GM23338 (cell line): ENCODE data around the gene BIN1. TPM values are rescaled to one million over a fixed set of nuclear protein-coding genes. Genes with fewer than 3 reads are reported as not detected.

Experiments used
- ATAC-seq: fragments of 200-7000 bp; cut with Tn5 transposase; 3 replicates; pipeline ENCODE4 v1.9.1; 2020
- DNase-seq: peaks from one replicate; pipeline ENCODE4 v3.0.0-alpha.2; 2015; ENCODE audit warnings: low spot score
- H2AFZ ChIP-seq: fragments of 200-600 bp; sonication (generic); 2 replicates; pipeline ENCODE4 v1.8.0; 2016; ENCODE audit warnings: antibody characterized with exemption, mild to moderate bottlenecking, moderate library complexity
- H3F3A ChIP-seq: fragments of 200-600 bp; sonication (generic); replicated peaks from 2 replicates; pipeline ENCODE4 v1.8.0; 2017; ENCODE audit warnings: antibody characterized with exemption, mixed run types, low read depth
- H3K27ac ChIP-seq: fragments of 200-600 bp; sonication (generic); 2 replicates; pipeline ENCODE4 v1.6.1; 2016; ENCODE audit warnings: low read depth
- H3K27me3 ChIP-seq: fragments of 200-600 bp; sonication (generic); 2 replicates; pipeline ENCODE4 v1.8.0; 2016; ENCODE audit warnings: mild to moderate bottlenecking, mixed run types, moderate library complexity; ENCODE audit not compliant: insufficient read depth
- H3K36me3 ChIP-seq: fragments of 200-600 bp; sonication (generic); 2 replicates; pipeline ENCODE4 v1.8.0; 2016; ENCODE audit warnings: mild to moderate bottlenecking; ENCODE audit not compliant: insufficient read depth
- H3K4me1 ChIP-seq: fragments of 200-600 bp; sonication (generic); 2 replicates; pipeline ENCODE4 v1.8.0; 2016; ENCODE audit warnings: mild to moderate bottlenecking, moderate library complexity; ENCODE audit not compliant: insufficient read depth
- H3K4me2 ChIP-seq: fragments of 200-600 bp; sonication (generic); 2 replicates; pipeline ENCODE4 v1.7.1; 2017; ENCODE audit warnings: mixed run types
- H3K4me3 ChIP-seq: fragments of 200-600 bp; sonication (generic); 2 replicates; pipeline ENCODE4 v1.6.1; 2016; ENCODE audit warnings: mixed run types
- H3K79me2 ChIP-seq: fragments of 200-600 bp; sonication (generic); replicated peaks from 2 replicates; pipeline ENCODE4 v1.8.0; 2017; ENCODE audit warnings: mild to moderate bottlenecking; ENCODE audit not compliant: insufficient read depth
- H3K9me2 ChIP-seq: fragments of 200-600 bp; sonication (generic); 2 replicates; pipeline ENCODE4 v1.8.0; 2017; ENCODE audit not compliant: insufficient read depth
- H4K20me1 ChIP-seq: fragments of 200-600 bp; sonication (generic); replicated peaks from 2 replicates; pipeline ENCODE4 v1.8.0; 2017; ENCODE audit warnings: mild to moderate bottlenecking; ENCODE audit not compliant: insufficient read depth
- H3K27ac Mint-ChIP-seq: 2 replicates; pipeline ENCODE4 v1.8.0; 2020; ENCODE audit warnings: inconsistent platforms, mild to moderate bottlenecking, moderate library complexity, mixed read lengths
- H3K27me3 Mint-ChIP-seq: 3 replicates; pipeline ENCODE4 v1.8.0; 2022; ENCODE audit warnings: low read depth, mild to moderate bottlenecking, moderate library complexity, mixed read lengths, inconsistent platforms; ENCODE audit not compliant: insufficient read depth, poor library complexity
- H3K36me3 Mint-ChIP-seq: 3 replicates; pipeline ENCODE4 v1.8.0; 2021; ENCODE audit warnings: low read depth, mild to moderate bottlenecking, inconsistent platforms, moderate library complexity, mixed read lengths
- H3K4me1 Mint-ChIP-seq: 3 replicates; pipeline ENCODE4 v1.8.0; 2020; ENCODE audit warnings: mild to moderate bottlenecking, inconsistent platforms, mixed read lengths
- H3K4me3 Mint-ChIP-seq: 3 replicates; pipeline ENCODE4 v1.8.0; 2021; ENCODE audit warnings: moderate library complexity, mild to moderate bottlenecking, inconsistent platforms, mixed read lengths
- H3K9me3 Mint-ChIP-seq: 3 replicates; pipeline ENCODE4 v1.8.0; 2020; ENCODE audit warnings: moderate library complexity, mild to moderate bottlenecking, inconsistent platforms, mixed read lengths
- CREB1 ChIP-seq: fragments of 250-450 bp; sonication (Bioruptor Pico); IDR thresholded peaks from 2 replicates; pipeline ENCODE4 v1.5.0; 2020; ENCODE audit warnings: low read depth, mild to moderate bottlenecking, moderate library complexity
- EZH2 ChIP-seq: fragments of 200-600 bp; sonication (generic); IDR thresholded peaks from one replicate; pipeline ENCODE4 v1.8.0; 2017; ENCODE audit warnings: antibody characterized with exemption, mild to moderate bottlenecking, low read depth; ENCODE audit not compliant: unreplicated experiment
- EZH2phosphoT487 ChIP-seq: fragments of 200-600 bp; sonication (generic); IDR thresholded peaks from one replicate; pipeline ENCODE4 v1.8.1; 2018; ENCODE audit warnings: antibody characterized with exemption; ENCODE audit not compliant: unreplicated experiment
- JUNB ChIP-seq: IDR thresholded peaks from one replicate; pipeline ENCODE4 v1.6.1; 2016; ENCODE audit warnings: antibody characterized with exemption; ENCODE audit not compliant: unreplicated experiment
- NANOG ChIP-seq: IDR thresholded peaks from 2 replicates; pipeline ENCODE4 v1.6.1; 2016; ENCODE audit warnings: antibody characterized with exemption, borderline replicate concordance
- POLR2AphosphoS5 ChIP-seq: IDR thresholded peaks from 2 replicates; pipeline ENCODE4 v1.6.1; 2016; ENCODE audit warnings: antibody characterized with exemption, low read depth
- STAT1 ChIP-seq: IDR thresholded peaks from one replicate; pipeline ENCODE4 v1.6.1; 2016; ENCODE audit warnings: antibody characterized with exemption; ENCODE audit not compliant: unreplicated experiment
- ZNF114 ChIP-seq: fragments of 250-450 bp; sonication (Bioruptor Pico); IDR thresholded peaks from 2 replicates; pipeline ENCODE4 v1.5.0; 2020; ENCODE audit warnings: mild to moderate bottlenecking, moderate library complexity
- ZNF462 ChIP-seq: fragments of 250-450 bp; sonication (Bioruptor Pico); IDR thresholded peaks from 2 replicates; pipeline ENCODE4 v1.5.0; 2020; ENCODE audit warnings: mild to moderate bottlenecking, moderate library complexity
- polyA plus RNA-seq: library from polyadenylated mRNA; unstranded; fragments of >200 nt; fragmentation: Nextera tagmentation; extraction: Ambion mirVana; gene quantifications from 2 replicates; pipeline ENCODE4 v1.2.1, GENCODE V29; 2016
- total RNA-seq: library from RNA; depleted of rRNA; stranded (reverse); fragments of >200 nt; shearing (Covaris generic); gene quantifications from 2 replicates; pipeline ENCODE4 v1.2.3, GENCODE V29; 2014
- TF ChIP-seq, protein P1 (sequence below): IDR thresholded peaks from one replicate; pipeline ENCODE4 v1.6.1; 2018; ENCODE audit warnings: antibody characterized with exemption; ENCODE audit not compliant: unreplicated experiment

The BIN1 gene
- total and polyA plus RNA-seq, 2 experiments from 2014 or later, result 30.1 to 56.4 TPM

- TF ChIP-seq, protein P1, sequence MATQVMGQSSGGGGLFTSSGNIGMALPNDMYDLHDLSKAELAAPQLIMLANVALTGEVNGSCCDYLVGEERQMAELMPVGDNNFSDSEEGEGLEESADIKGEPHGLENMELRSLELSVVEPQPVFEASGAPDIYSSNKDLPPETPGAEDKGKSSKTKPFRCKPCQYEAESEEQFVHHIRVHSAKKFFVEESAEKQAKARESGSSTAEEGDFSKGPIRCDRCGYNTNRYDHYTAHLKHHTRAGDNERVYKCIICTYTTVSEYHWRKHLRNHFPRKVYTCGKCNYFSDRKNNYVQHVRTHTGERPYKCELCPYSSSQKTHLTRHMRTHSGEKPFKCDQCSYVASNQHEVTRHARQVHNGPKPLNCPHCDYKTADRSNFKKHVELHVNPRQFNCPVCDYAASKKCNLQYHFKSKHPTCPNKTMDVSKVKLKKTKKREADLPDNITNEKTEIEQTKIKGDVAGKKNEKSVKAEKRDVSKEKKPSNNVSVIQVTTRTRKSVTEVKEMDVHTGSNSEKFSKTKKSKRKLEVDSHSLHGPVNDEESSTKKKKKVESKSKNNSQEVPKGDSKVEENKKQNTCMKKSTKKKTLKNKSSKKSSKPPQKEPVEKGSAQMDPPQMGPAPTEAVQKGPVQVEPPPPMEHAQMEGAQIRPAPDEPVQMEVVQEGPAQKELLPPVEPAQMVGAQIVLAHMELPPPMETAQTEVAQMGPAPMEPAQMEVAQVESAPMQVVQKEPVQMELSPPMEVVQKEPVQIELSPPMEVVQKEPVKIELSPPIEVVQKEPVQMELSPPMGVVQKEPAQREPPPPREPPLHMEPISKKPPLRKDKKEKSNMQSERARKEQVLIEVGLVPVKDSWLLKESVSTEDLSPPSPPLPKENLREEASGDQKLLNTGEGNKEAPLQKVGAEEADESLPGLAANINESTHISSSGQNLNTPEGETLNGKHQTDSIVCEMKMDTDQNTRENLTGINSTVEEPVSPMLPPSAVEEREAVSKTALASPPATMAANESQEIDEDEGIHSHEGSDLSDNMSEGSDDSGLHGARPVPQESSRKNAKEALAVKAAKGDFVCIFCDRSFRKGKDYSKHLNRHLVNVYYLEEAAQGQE, result no peak
Measured at GRCh38 chr2:127032621-127033020, 74.3 kb downstream of the BIN1 start (continued).

- H3K4me2 ChIP-seq, result no peak overlapping the region
- H3K36me3 Mint-ChIP-seq, result no peaks in the 10 kb centered on the region
- H3K4me3 ChIP-seq, result no peak overlapping the region
- H2AFZ ChIP-seq, result no peak overlapping the region
- ATAC-seq, result no peak
- no peak for DNase-seq
- peaks cover 1% of the 10 kb centered on the region; the same call in 1 of the 2 replicates for H3K4me1 ChIP-seq
- H3K4me3 Mint-ChIP-seq, result no peak overlapping the region
- 0 out of 2 replicates have a peak, but pooled peaks cover under 1% of the 10 kb centered on the region for H3F3A ChIP-seq
- no peak overlapping the region for H3K27ac ChIP-seq
- no peaks in the 10 kb centered on the region for H3K79me2 ChIP-seq
- no peaks in the 10 kb centered on the region for H4K20me1 ChIP-seq
- H3K4me1 Mint-ChIP-seq, result peaks cover 2% of the 10 kb centered on the region
- H3K9me2 ChIP-seq, result no peaks in the 10 kb centered on the region
- no peaks in the 10 kb centered on the region for H3K27me3 Mint-ChIP-seq
- no peak overlapping the region for H3K27ac Mint-ChIP-seq
- no peaks in the 10 kb centered on the region for H3K9me3 Mint-ChIP-seq
- H3K27me3 ChIP-seq, result no peaks in the 10 kb centered on the region
- H3K36me3 ChIP-seq, result no peaks in the 10 kb centered on the region
- no peak for TF ChIP-seq NANOG
- no peak for TF ChIP-seq CREB1 (CRISPR knock-in tag)
- TF ChIP-seq, protein P1, result no peak
- no peak for TF ChIP-seq JUNB
- no peak for TF ChIP-seq STAT1
- TF ChIP-seq EZH2, result no peak
- no peak for TF ChIP-seq EZH2phosphoT487
- no peak for TF ChIP-seq ZNF114 (CRISPR knock-in tag)
- no peak for TF ChIP-seq POLR2AphosphoS5
- TF ChIP-seq ZNF462 (CRISPR knock-in tag), result no peak
Measured at GRCh38 chr2:127029350-127030051, 77.5 kb downstream of the BIN1 start.
